Limb (tissue), 2 donors: ENCODE data around the gene FGF14.

ENCODE experiments used
- DNase-seq, 2 donors: peaks; one replicate each; pipeline ENCODE4 v3.0.0-alpha.2; 2016; ENCODE audit errors: extremely low spot score in 2 of 2

The FGF14 gene

GRCh38 chr13:102195566-102196462 lies 206.0 kb downstream of the FGF14 start:
- DNase-seq, result no peak

GRCh38 chr13:102192858-102193257 lies 209.0 kb downstream of the FGF14 start:
- DNase-seq, result no peak

- no peak for DNase-seq
These were observed 209.8 kb downstream of the FGF14 start for GRCh38 chr13:102191951-102192502.

GRCh38 chr13:102190930-102191329 lies 210.9 kb downstream of the FGF14 start:
- DNase-seq, result no peak

- no peak for DNase-seq
These were observed 214.5 kb downstream of the FGF14 start for GRCh38 chr13:102187313-102187712.

- no peak for DNase-seq
These were observed 216.4 kb downstream of the FGF14 start for GRCh38 chr13:102185375-102185984.

GRCh38 chr13:102183509-102184182 lies 218.2 kb downstream of the FGF14 start:
- DNase-seq, result no peak

- DNase-seq, result no peak
These were observed 219.7 kb downstream of the FGF14 start for GRCh38 chr13:102182170-102182569.

GRCh38 chr13:102177431-102177830 lies 224.4 kb downstream of the FGF14 start:
- DNase-seq, result no peak

GRCh38 chr13:102176846-102177245 lies 225.0 kb downstream of the FGF14 start:
- no peak for DNase-seq

GRCh38 chr13:102172406-102172805 lies 229.4 kb downstream of the FGF14 start:
- no peak for DNase-seq

GRCh38 chr13:102170305-102170704 lies 231.5 kb downstream of the FGF14 start:
- no peak for DNase-seq

GRCh38 chr13:102169471-102170015 lies 232.3 kb downstream of the FGF14 start:
- DNase-seq, result no peak

- DNase-seq, result no peak
These were observed 249.1 kb downstream of the FGF14 start for GRCh38 chr13:102152790-102153189.

- DNase-seq, result no peak
These were observed 254.5 kb downstream of the FGF14 start for GRCh38 chr13:102147353-102147752.

- no peak for DNase-seq
These were observed 256.1 kb downstream of the FGF14 start for GRCh38 chr13:102145750-102146149.

GRCh38 chr13:102142473-102142826 lies 259.4 kb downstream of the FGF14 start:
- DNase-seq, result no peak

GRCh38 chr13:102141625-102142472 lies 260.0 kb downstream of the FGF14 start:
- DNase-seq, result peak in 1 of 2 donors; percentile 26

- DNase-seq, result no peak
These were observed 262.2 kb downstream of the FGF14 start for GRCh38 chr13:102139626-102140025.

- DNase-seq, result no peak
These were observed 263.1 kb downstream of the FGF14 start for GRCh38 chr13:102138635-102139190.
